Stimulated activated CD8-positive, alpha-beta memory T cell treated with anti-CD3 and anti-CD28 coated beads, Interleukin-4, amount 100 ng/mL, for 48 hours (primary cell): ENCODE results near the gene PRPF19.

Source experiments
- DNase-seq: peaks from one replicate; pipeline ENCODE4 v3.0.0-alpha.2; 2020

PRPF19 gene

GRCh38 chr11:60937144-60937527 is 30.8 kb upstream of the PRPF19 start:
- DNase-seq = no peak

- DNase-seq = no peak
Measured at GRCh38 chr11:60936467-60937143, 30.2 kb upstream of the PRPF19 start.

- DNase-seq = no peak
Measured at GRCh38 chr11:60935676-60936442, 29.5 kb upstream of the PRPF19 start.

GRCh38 chr11:60934790-60935605 is 28.6 kb upstream of the PRPF19 start:
- no peak for DNase-seq

- no peak for DNase-seq
Measured at GRCh38 chr11:60934124-60934789, 27.9 kb upstream of the PRPF19 start.

GRCh38 chr11:60933416-60934123 is 27.2 kb upstream of the PRPF19 start:
- DNase-seq = no peak

- no peak for DNase-seq
Measured at GRCh38 chr11:60932605-60933356, 26.4 kb upstream of the PRPF19 start.

- DNase-seq = no peak
Measured at GRCh38 chr11:60931917-60932316, 25.5 kb upstream of the PRPF19 start.

GRCh38 chr11:60930394-60930793 is 24.0 kb upstream of the PRPF19 start:
- no peak for DNase-seq

- no peak for DNase-seq
Measured at GRCh38 chr11:60929764-60930163, 23.4 kb upstream of the PRPF19 start.

GRCh38 chr11:60928563-60929001 is 22.2 kb upstream of the PRPF19 start:
- no peak for DNase-seq

- no peak for DNase-seq
Measured at GRCh38 chr11:60927600-60927999, 21.2 kb upstream of the PRPF19 start.

- DNase-seq = no peak
Measured at GRCh38 chr11:60927061-60927592, 20.7 kb upstream of the PRPF19 start.

GRCh38 chr11:60926500-60926899 is 20.1 kb upstream of the PRPF19 start:
- DNase-seq = no peak

- DNase-seq = no peak
Measured at GRCh38 chr11:60925868-60926267, 19.5 kb upstream of the PRPF19 start.

GRCh38 chr11:60924906-60925853 is 18.8 kb upstream of the PRPF19 start:
- DNase-seq = peak; percentile 31

GRCh38 chr11:60924110-60924905 is 17.9 kb upstream of the PRPF19 start, which contains the start of gene TMEM132A:
TSS of gene TMEM132A (plus strand) at chr11:60924460. CDS start at chr11:60924634, 174 bp downstream.
- peak; percentile 46 for DNase-seq

- no peak for DNase-seq
Measured at GRCh38 chr11:60923800-60924109, 17.4 kb upstream of the PRPF19 start.

GRCh38 chr11:60923326-60923725 is 16.9 kb upstream of the PRPF19 start:
- no peak for DNase-seq
